Dermis microvascular lymphatic vessel endothelial cell (primary cell): ENCODE measurements around the gene EIF4E1B. TPM values are rescaled to one million over a fixed set of nuclear protein-coding genes. Genes with fewer than 3 reads are reported as not detected.

ENCODE experiments used
- DNase-seq, 2 donors: peaks; one replicate each; pipeline versions ENCODE4 v3.0.0 to v3.0.0-alpha.2; 2010; ENCODE audit warnings: low read depth in 2 of 2
- total RNA-seq: library from RNA; depleted of rRNA; stranded (reverse); fragments of >200 nt; gene quantifications from 2 replicates; pipeline ENCODE4 v1.2.1, GENCODE V29; 2014

The EIF4E1B gene
- total RNA-seq, 1 donor from 2014 or later = not detected

- DNase-seq = no peak
These were observed 33.1 kb downstream of the EIF4E1B start for GRCh38 chr5:176663566-176663965.

GRCh38 chr5:176664479-176664878 lies 34.0 kb downstream of the EIF4E1B start:
- no peak for DNase-seq

GRCh38 chr5:176664886-176665285 lies 34.4 kb downstream of the EIF4E1B start:
- no peak for DNase-seq

GRCh38 chr5:176665517-176665916 lies 35.0 kb downstream of the EIF4E1B start:
- DNase-seq = no peak

GRCh38 chr5:176667637-176668036 lies 37.2 kb downstream of the EIF4E1B start:
- DNase-seq = no peak

- no peak for DNase-seq
These were observed 40.0 kb downstream of the EIF4E1B start for GRCh38 chr5:176670449-176670848.

- no peak for DNase-seq
These were observed 40.9 kb downstream of the EIF4E1B start for GRCh38 chr5:176671399-176671798.

GRCh38 chr5:176671890-176672747 lies 41.6 kb downstream of the EIF4E1B start:
- no peak for DNase-seq

- no peak for DNase-seq
These were observed 43.4 kb downstream of the EIF4E1B start for GRCh38 chr5:176673651-176674583.

GRCh38 chr5:176674799-176675198 lies 44.3 kb downstream of the EIF4E1B start:
- no peak for DNase-seq

- DNase-seq = no peak
These were observed 45.3 kb downstream of the EIF4E1B start for GRCh38 chr5:176675676-176676360.

GRCh38 chr5:176676361-176676824 lies 45.9 kb downstream of the EIF4E1B start:
- peak in 1 of 2 donors; percentile 44 for DNase-seq

- DNase-seq = no peak
These were observed 46.9 kb downstream of the EIF4E1B start for GRCh38 chr5:176677209-176677939.

- no peak for DNase-seq
These were observed 48.1 kb downstream of the EIF4E1B start for GRCh38 chr5:176678584-176678983.

- no peak for DNase-seq
These were observed 49.1 kb downstream of the EIF4E1B start for GRCh38 chr5:176679365-176680225.

GRCh38 chr5:176680226-176680563 lies 49.7 kb downstream of the EIF4E1B start:
- no peak for DNase-seq

GRCh38 chr5:176682016-176682531 lies 51.6 kb downstream of the EIF4E1B start:
- no peak for DNase-seq

GRCh38 chr5:176685010-176685409 lies 54.5 kb downstream of the EIF4E1B start:
- DNase-seq = no peak

GRCh38 chr5:176687247-176687646 lies 56.8 kb downstream of the EIF4E1B start:
- no peak for DNase-seq

GRCh38 chr5:176687881-176688280 lies 57.4 kb downstream of the EIF4E1B start:
- no peak for DNase-seq
